ENCODE results near the gene LHX5.

- TF ChIP-seq POLR2A (IDR thresholded peaks at IDR 0.05) (no peak), CTCF (IDR thresholded peaks at IDR 0.05) (no peak)
Measured at GRCh38 chr12:113448873-113449272, 22.8 kb downstream of the LHX5 start.

Measured in uterus (tissue), 2 donors.